Measurements from ENCODE around the gene LSP1. TPM values are rescaled to one million over a fixed set of nuclear protein-coding genes. Genes with fewer than 3 reads are reported as not detected.
A peak's percentile ranks its signal among the peaks of the same experiment; 100 is the strongest.

The LSP1 gene
- total and polyA plus RNA-seq, 2 of the 13 experiments (the other 11 are each of a cell fraction or from before 2014, with no cell fraction given): 0.59 to 1.00 TPM

- TF ChIP-seq, protein P1, sequence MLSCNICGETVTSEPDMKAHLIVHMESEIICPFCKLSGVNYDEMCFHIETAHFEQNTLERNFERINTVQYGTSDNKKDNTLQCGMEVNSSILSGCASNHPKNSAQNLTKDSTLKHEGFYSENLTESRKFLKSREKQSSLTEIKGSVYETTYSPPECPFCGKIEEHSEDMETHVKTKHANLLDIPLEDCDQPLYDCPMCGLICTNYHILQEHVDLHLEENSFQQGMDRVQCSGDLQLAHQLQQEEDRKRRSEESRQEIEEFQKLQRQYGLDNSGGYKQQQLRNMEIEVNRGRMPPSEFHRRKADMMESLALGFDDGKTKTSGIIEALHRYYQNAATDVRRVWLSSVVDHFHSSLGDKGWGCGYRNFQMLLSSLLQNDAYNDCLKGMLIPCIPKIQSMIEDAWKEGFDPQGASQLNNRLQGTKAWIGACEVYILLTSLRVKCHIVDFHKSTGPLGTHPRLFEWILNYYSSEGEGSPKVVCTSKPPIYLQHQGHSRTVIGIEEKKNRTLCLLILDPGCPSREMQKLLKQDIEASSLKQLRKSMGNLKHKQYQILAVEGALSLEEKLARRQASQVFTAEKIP (CRISPR knock-in tag; IDR thresholded peaks at IDR 0.05; ENCODE audit: borderline replicate concordance): no peak
- peak; percentile 38; the same call in 1 of the 2 replicates for TF ChIP-seq KDM2A (CRISPR knock-in tag; IDR thresholded peaks at IDR 0.05; ENCODE audit: borderline replicate concordance, low read depth)
- no peak for TF ChIP-seq ZNF672 (CRISPR knock-in tag; IDR thresholded peaks at IDR 0.05)
- no peak for TF ChIP-seq ZBTB21 (CRISPR knock-in tag; IDR thresholded peaks at IDR 0.05)
- no peak for TF ChIP-seq ZNF569 (CRISPR knock-in tag; IDR thresholded peaks at IDR 0.05; ENCODE audit: borderline replicate concordance)
- TF ChIP-seq KDM4B (CRISPR knock-in tag; IDR thresholded peaks at IDR 0.05): 0 out of 2 replicates have a peak, but pooled peaks have one; percentile 30
- TF ChIP-seq SATB2 (CRISPR knock-in tag; IDR thresholded peaks at IDR 0.05): 0 out of 2 replicates have a peak, but pooled peaks have one; percentile 24
- TF ChIP-seq TFDP2 (CRISPR knock-in tag; IDR thresholded peaks at IDR 0.05): peak; percentile 74; the same call in 1 of the 2 replicates
- TF ChIP-seq, protein P2, sequence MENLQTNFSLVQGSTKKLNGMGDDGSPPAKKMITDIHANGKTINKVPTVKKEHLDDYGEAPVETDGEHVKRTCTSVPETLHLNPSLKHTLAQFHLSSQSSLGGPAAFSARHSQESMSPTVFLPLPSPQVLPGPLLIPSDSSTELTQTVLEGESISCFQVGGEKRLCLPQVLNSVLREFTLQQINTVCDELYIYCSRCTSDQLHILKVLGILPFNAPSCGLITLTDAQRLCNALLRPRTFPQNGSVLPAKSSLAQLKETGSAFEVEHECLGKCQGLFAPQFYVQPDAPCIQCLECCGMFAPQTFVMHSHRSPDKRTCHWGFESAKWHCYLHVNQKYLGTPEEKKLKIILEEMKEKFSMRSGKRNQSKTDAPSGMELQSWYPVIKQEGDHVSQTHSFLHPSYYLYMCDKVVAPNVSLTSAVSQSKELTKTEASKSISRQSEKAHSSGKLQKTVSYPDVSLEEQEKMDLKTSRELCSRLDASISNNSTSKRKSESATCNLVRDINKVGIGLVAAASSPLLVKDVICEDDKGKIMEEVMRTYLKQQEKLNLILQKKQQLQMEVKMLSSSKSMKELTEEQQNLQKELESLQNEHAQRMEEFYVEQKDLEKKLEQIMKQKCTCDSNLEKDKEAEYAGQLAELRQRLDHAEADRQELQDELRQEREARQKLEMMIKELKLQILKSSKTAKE (CRISPR knock-in tag; IDR thresholded peaks at IDR 0.05; ENCODE audit: borderline replicate concordance): peak; percentile 86
- TF ChIP-seq ZNF678 (CRISPR knock-in tag; IDR thresholded peaks at IDR 0.05): no peak
- TF ChIP-seq THAP9 (CRISPR knock-in tag; IDR thresholded peaks at IDR 0.05; ENCODE audit: borderline replicate concordance): peak; percentile 76; the same call in 1 of the 2 replicates
- TF ChIP-seq TEF (CRISPR knock-in tag; IDR thresholded peaks at IDR 0.05): no peak
- TF ChIP-seq BCL6 (CRISPR knock-in tag; IDR thresholded peaks at IDR 0.05): peak; percentile 24; the same call in 1 of the 2 replicates
- TF ChIP-seq CHD4 (IDR thresholded peaks at IDR 0.05; ENCODE audit: borderline replicate concordance, low read length): peak; percentile 85; the same call in 1 of the 2 replicates
- no peak for TF ChIP-seq CEBPB (IDR thresholded peaks at IDR 0.05; ENCODE audit: borderline replicate concordance, low read depth, low read length)
- no peak for TF ChIP-seq ONECUT2 (CRISPR knock-in tag; IDR thresholded peaks at IDR 0.05)
- TF ChIP-seq ZNF563 (CRISPR knock-in tag; IDR thresholded peaks at IDR 0.05): peak; percentile 90; the same call in 1 of the 2 replicates
- TF ChIP-seq, protein P3, sequence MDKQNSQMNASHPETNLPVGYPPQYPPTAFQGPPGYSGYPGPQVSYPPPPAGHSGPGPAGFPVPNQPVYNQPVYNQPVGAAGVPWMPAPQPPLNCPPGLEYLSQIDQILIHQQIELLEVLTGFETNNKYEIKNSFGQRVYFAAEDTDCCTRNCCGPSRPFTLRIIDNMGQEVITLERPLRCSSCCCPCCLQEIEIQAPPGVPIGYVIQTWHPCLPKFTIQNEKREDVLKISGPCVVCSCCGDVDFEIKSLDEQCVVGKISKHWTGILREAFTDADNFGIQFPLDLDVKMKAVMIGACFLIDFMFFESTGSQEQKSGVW (CRISPR knock-in tag; IDR thresholded peaks at IDR 0.05; ENCODE audit: borderline replicate concordance): no peak
These were observed 22.3 kb upstream of the LSP1 start (continued) for GRCh38 chr11:1830322-1831223.

Measured in HepG2 (cell line).